ENCODE measurements around the gene KIRREL1.

The KIRREL1 gene

GRCh38 chr1:158077411-158078256 lies 84.2 kb downstream of the KIRREL1 start:
- DNase-seq: no peak

DNA sequence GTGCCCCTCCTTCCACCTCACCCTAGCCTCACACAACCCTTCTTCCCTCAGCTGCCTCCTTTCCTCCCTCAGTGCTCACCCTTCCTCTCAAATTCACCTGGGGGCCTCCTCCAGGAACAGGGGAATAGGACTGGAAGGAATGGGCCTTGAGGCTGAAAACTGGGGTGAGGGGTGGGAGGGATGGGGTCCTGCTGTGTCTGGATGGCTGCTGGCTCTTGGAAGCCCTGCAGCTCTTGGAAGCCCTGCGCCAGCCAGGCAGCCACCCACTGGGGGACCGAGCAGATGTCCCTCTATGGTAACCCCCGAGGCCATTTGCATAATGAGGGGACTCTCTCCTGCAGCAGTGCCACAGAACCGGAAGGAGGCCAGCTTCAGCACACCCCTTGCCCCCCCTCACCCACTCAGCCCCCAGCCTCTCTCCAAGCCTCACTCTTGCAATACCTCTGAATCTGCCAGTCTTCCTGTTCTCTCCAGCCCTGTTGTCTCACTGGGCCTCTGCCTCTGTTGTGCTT lies 85.2 kb downstream of the KIRREL1 start:
- no peak for DNase-seq

DNA sequence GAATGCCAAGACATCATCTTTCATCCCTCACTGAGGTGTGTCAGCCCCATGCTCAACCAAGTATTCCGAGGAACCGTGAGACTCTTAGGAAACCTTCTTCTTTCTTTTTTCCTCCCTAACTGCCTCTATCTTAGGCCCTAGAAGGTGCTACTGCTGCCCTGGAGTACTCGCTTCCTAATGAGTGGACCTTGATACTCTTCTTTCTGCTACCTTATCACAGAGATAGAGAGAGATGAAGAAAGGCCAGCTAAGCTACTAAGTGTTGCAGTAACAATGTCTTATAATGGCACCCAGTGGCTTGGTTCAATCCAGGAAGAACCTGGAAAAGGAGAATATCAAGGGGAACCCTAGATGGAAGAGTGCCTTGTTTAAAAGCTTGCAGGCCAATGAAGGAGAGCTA lies 86.6 kb downstream of the KIRREL1 start:
- no peak for DNase-seq

DNA sequence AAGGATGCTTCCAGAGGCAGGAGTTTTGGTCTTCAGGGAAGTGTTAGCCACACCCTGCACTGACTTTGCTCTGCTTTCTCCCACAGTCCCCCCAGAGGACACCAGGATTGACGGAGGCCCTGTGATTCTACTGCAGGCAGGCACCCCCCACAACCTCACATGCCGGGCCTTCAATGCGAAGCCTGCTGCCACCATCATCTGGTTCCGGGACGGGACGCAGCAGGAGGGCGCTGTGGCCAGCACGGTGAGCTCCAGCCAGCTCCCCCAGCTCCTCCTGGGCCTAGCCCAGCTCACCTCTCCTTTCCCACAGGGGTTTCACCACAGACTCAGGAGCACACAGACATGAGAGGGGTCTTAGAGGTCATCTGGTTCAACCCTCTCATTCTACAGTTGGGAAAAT lies 90.9 kb downstream of the KIRREL1 start:
- DNase-seq: no peak

- no peak for DNase-seq
Observed at GRCh38 chr1:158084747-158085146, 91.3 kb downstream of the KIRREL1 start.

DNA sequence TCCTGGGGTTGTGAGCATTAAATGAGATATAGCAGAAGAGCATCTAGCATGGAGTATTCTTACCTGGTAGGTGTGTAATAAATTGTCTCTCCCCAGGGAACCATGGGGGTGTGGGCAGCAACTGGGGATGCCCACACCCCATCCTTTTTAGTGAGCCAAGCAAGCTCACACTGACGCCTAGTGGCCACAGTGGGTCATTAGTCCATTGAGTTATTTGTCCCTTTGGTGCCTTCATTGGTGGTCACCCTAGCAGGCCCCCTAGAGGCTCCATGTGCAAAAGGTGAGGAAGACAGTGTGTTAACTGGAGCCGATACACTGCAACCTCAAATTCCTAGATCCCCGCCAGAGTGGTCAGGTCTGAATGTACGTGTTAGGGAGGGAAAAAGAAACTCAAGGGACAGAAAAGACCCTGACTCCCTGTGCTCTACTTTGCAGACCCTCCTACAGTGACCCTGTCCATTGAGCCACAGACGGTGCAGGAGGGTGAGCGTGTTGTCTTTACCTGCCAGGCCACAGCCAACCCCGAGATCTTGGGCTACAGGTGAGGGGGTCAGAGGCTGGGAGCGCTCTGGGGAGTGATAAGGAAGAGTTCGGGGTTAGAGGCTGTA lies 94.0 kb downstream of the KIRREL1 start:
- peak; percentile 35 to 48 for DNase-seq

- DNase-seq: no peak
Observed at GRCh38 chr1:158089476-158089875, 96.0 kb downstream of the KIRREL1 start.

GRCh38 chr1:158089925-158090637 lies 96.6 kb downstream of the KIRREL1 start:
- no peak for DNase-seq

- DNase-seq: no peak
Observed at GRCh38 chr1:158093376-158093775, 99.9 kb downstream of the KIRREL1 start.

- DNase-seq: no peak
Observed at GRCh38 chr1:158094571-158094970, 101.1 kb downstream of the KIRREL1 start.

GRCh38 chr1:158095737-158096335 lies 102.4 kb downstream of the KIRREL1 start:
- no peak for DNase-seq

DNA sequence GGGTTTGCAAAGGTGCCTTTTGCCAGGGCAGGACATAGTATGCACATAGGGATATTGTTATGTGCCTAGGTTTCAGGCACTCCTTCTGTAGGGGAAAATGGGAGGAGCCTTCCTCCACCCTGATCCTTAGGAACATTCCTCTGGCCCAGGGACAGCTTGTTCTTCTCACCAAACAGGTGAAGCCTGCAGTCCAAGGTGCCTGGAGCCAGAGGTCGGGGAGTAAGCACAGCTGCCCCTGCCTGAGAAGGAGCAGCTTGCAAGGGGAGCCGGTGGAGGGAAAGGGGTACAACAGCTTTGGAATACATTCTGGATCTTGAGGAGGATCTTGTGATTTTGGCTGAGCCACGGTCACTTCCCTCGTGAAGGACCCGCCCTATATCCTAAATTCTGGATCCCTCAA lies 104.8 kb downstream of the KIRREL1 start:
- DNase-seq: no peak

- no peak for DNase-seq
Observed at GRCh38 chr1:158099185-158099584, 105.7 kb downstream of the KIRREL1 start.

- DNase-seq: no peak
Observed at GRCh38 chr1:158100498-158100897, 107.1 kb downstream of the KIRREL1 start.

GRCh38 chr1:158101455-158101854 lies 108.0 kb downstream of the KIRREL1 start:
- no peak for DNase-seq

GRCh38 chr1:158101927-158102326 lies 108.5 kb downstream of the KIRREL1 start:
- no peak for DNase-seq

DNA sequence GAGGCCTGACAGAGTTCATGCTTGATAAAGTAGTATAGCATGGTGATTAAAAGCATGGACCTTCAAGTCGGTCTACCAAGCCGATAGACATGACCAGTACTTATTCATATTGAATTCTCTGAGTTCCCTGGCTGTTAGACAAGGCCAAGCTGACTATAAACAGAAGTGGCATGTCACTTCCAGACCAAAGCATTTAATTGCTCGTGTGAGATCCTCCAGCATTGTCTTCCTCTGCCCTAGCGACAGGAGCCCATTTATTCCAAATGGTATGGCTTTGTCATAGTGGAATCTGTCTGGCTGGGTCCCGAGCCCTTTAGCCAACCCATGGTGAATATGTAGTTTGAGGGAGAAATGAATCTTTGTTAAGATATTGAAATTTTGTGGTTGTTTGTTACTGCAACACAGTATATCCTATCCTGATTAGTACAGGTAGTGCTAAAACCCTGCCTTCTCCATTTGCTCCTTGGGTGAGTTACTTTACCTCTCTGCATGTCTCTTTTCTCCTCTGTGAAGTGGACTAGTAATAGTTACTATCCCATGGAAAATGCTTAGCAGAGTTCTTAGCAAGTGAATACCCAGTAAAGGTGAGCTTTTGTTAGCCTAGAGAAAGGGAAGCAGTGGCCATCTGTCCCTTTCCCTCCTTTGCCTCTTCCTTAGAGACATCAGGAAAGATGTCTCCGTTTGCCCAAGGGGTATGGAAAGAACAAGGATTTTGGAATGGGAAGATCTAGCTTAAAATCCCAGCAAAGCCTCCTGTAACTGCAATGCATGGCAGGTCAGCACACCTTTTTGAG lies 109.6 kb downstream of the KIRREL1 start:
- no peak for DNase-seq

DNA sequence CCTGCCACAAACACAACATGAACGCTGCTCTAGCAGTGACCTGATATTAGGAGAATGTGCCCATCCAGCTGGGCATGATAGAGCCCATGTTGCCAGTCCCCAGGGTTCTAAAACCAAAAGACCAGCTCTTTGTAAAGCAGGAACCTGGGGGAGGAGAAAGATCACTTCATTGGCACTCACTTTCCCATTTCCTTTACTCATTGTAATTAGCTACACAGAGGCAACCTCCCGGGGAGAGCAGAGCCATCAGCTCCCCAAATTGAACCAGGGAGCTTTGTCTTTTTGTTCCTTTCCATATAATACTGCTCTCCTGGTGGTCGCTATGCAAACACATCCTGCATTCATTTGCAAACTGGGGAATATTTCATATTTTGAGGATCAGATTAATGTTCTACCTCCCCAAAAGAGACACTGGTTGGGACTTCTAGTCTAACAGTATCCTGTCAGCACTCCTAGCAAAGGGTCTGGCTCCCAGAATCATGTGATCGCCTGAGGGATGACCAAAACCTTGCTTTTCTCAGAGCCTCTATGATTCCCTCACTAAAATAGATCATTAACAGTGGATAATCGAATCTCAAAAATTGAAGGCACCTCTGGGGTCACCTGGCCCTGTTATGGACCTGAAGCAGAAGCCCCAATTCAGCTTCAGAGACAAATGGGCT lies 110.5 kb downstream of the KIRREL1 start:
- no peak for DNase-seq

- no peak for DNase-seq
Observed at GRCh38 chr1:158104891-158105290, 111.4 kb downstream of the KIRREL1 start.

DNA sequence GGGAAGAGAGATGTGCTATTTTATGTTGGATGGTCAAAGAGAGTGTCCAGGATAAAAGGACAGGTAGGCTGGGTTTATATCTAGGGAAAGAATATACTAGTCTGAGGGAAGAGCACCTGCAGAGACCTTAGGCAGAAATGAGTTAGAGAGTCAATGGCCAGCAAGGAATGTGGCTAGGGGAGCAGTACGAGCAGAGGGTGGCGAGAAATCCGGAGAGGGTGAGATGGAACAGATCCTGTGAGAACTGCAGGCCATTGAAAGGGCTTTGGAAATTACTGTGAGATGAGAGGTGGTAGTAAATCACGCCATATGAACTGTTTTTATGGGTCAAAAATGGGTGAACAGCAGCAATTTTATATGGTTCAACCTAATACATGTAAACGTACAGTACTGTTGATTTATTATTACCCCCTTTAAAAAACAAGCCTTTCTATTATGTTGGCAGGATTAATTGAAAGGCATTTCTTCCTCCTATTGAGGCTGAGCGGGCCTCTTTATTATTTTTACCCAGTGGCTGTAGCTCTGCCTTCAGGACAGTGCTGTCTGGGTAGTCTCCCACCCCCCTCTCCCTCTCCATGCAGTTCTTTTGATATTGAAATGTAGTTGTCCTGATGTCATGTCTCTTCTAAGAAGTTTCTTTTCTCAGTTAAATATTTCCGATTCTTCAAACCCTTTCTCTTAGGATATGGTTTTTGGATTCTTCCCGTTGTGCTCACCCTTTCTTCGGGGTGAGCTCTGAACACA lies 112.1 kb downstream of the KIRREL1 start:
- no peak for DNase-seq

- no peak for DNase-seq
Observed at GRCh38 chr1:158107916-158108315, 114.5 kb downstream of the KIRREL1 start.
